K562 (cell line): ENCODE results near the gene ANKS1B. TPM values are rescaled to one million over a fixed set of nuclear protein-coding genes. Genes with fewer than 3 reads are reported as not detected.

Experiments used
- ATAC-seq: fragments of 200-7000 bp; cut with Tn5 transposase; 3 replicates; pipeline ENCODE4 v1.9.1; 2020; ENCODE audit warnings: moderate library complexity
- BruUV-seq: library from RNA; stranded (reverse); fragments of 400-500 nt; replicated peaks from 2 replicates; lab custom pipeline; 2021; lab: Mats Ljungman, UMichigan
- CTCF ChIA-PET: fragments of 300-600 bp; formaldehyde crosslinking; extraction: SDS; loops from one replicate; lab custom pipeline; 2021; ENCODE audit warnings: low intra/inter-chr PET ratio; lab: Yijun Ruan, JAX
- POLR2A ChIA-PET: fragments of 300-600, 350-650 bp; sonication (Branson Sonifier 250); formaldehyde crosslinking; extraction: SDS; loops from one replicate; lab custom pipeline; 2021; ENCODE audit warnings: antibody characterized with exemption, inconsistent platforms; lab: Yijun Ruan, JAX
- DNase-seq, 4 experiments: peaks; one replicate each; pipeline versions ENCODE4 v3.0.0 to v3.0.0-alpha.2; 2011 to 2018; ENCODE audit warnings: low spot score in 3 of 4, mixed read lengths in 3 of 4; ENCODE audit errors: extremely low read depth in 1 of 4
- FAIRE-seq: peaks from 2 replicates; lab custom pipeline; 2011; peaks lifted over from hg19 to GRCh38; lab: Jason Lieb, UNC
- H2AFZ ChIP-seq: 2 replicates; pipeline ENCODE4 v1.6.0; 2011; ENCODE audit warnings: low read depth, low read length, control low read depth, inconsistent platforms
- H3K27ac ChIP-seq: fragments of 200-600 bp; 3 replicates; pipeline ENCODE4 v1.8.0; 2011; ENCODE audit warnings: low read depth, mild to moderate bottlenecking, control low read depth, inconsistent platforms, low read length, moderate library complexity, mixed read lengths; ENCODE audit errors: extremely low read depth
- H3K27me3 ChIP-seq, 2 experiments: fragments of 300-600 bp in 1 of 2; 2 replicates in 1 of 2; 3 replicates in 1 of 2; pipeline versions ENCODE4 v1.6.0 to v1.8.0; 2011; ENCODE audit warnings: inconsistent platforms in 2 of 2, low read length in 2 of 2, mild to moderate bottlenecking in 1 of 2, mixed read lengths in 1 of 2, moderate library complexity in 1 of 2; ENCODE audit not compliant: control insufficient read depth in 2 of 2, insufficient read depth in 2 of 2
- H3K36me3 ChIP-seq: fragments of 300-600 bp; 3 replicates; pipeline ENCODE4 v1.8.0; 2011; ENCODE audit warnings: mild to moderate bottlenecking, low read length, inconsistent platforms; ENCODE audit not compliant: control insufficient read depth, insufficient read depth
- H3K4me1 ChIP-seq, 2 experiments: fragments of 200-600 bp in 1 of 2; replicated peaks in 1 of 2; 2 replicates in 1 of 2; 3 replicates in 1 of 2; pipeline versions ENCODE4 v1.5.1 to v1.8.0; 2011; ENCODE audit warnings: inconsistent platforms in 2 of 2, low read length in 2 of 2, mild to moderate bottlenecking in 1 of 2, mixed read lengths in 1 of 2, moderate library complexity in 1 of 2; ENCODE audit not compliant: control insufficient read depth in 2 of 2, insufficient read depth in 2 of 2
- H3K4me2 ChIP-seq: 2 replicates; pipeline ENCODE4 v1.6.1; 2011; ENCODE audit warnings: low read length, control low read depth, inconsistent platforms, mixed read lengths; ENCODE audit not compliant: insufficient read depth
- H3K4me3 ChIP-seq: fragments of 200-600 bp; sonication (generic), shearing (Covaris generic); 2 replicates; pipeline ENCODE4 v1.5.1; 2016; ENCODE audit warnings: control low read depth, inconsistent platforms
- H3K79me2 ChIP-seq: fragments of 200-600 bp; 3 replicates; pipeline ENCODE4 v1.8.0; 2011; ENCODE audit warnings: low read length, inconsistent platforms; ENCODE audit not compliant: control insufficient read depth, insufficient read depth
- H3K9ac ChIP-seq, 2 experiments: 2 replicates each; pipeline versions ENCODE4 v1.6.0 to v1.6.1; 2011; ENCODE audit warnings: low read depth in 2 of 2, low read length in 2 of 2, control low read depth in 1 of 2, inconsistent platforms in 1 of 2, mild to moderate bottlenecking in 1 of 2, mixed read lengths in 1 of 2; ENCODE audit not compliant: insufficient read depth in 1 of 2
- H3K9me1 ChIP-seq: one replicate; pipeline ENCODE4 v1.6.0; 2011; ENCODE audit warnings: inconsistent platforms, mild to moderate bottlenecking, low read length, moderate library complexity; ENCODE audit not compliant: control insufficient read depth, insufficient read depth
- H3K9me3 ChIP-seq: replicated peaks from 2 replicates; pipeline ENCODE4 v1.5.1; 2011; ENCODE audit warnings: low read depth, low read length, inconsistent platforms; ENCODE audit not compliant: control insufficient read depth, insufficient read depth
- H4K20me1 ChIP-seq: replicated peaks from 2 replicates; pipeline ENCODE4 v1.6.1; 2011; ENCODE audit warnings: low read length, inconsistent platforms, mixed read lengths; ENCODE audit not compliant: control insufficient read depth, insufficient read depth
- CBX2 ChIP-seq: fragments of 200-600 bp; sonication (generic); IDR thresholded peaks from one replicate; pipeline ENCODE4 v1.6.1; 2012; ENCODE audit warnings: mild to moderate bottlenecking, low read length, inconsistent platforms; ENCODE audit not compliant: insufficient read depth, poor library complexity, severe bottlenecking
- ELF4 ChIP-seq: fragments of 450-650 bp; formaldehyde crosslinking; IDR thresholded peaks from 2 replicates; pipeline ENCODE4 v1.4.0; 2022; ENCODE audit warnings: missing genetic modification characterization
- ETV1 ChIP-seq: fragments of 450-650 bp; conservative IDR thresholded peaks from 2 replicates; pipeline ENCODE4 v1.6.1; 2016; ENCODE audit warnings: missing genetic modification characterization, control low read depth, low read depth, missing compliant biosample characterization
- MTF1 ChIP-seq: fragments of 250-450 bp; sonication (Bioruptor Pico); IDR thresholded peaks from 2 replicates; pipeline ENCODE4 v1.9.0; 2021; ENCODE audit warnings: moderate library complexity, mild to moderate bottlenecking, inconsistent platforms, borderline replicate concordance
- RBM25 ChIP-seq: fragments of 200-400 bp; formaldehyde crosslinking; IDR thresholded peaks from 2 replicates; pipeline ENCODE4 v1.6.1; 2018; ENCODE audit warnings: low read length, low read depth, moderate library complexity; ENCODE audit not compliant: severe bottlenecking
- SAFB ChIP-seq: fragments of 200-400 bp; formaldehyde crosslinking; IDR thresholded peaks from 2 replicates; pipeline ENCODE4 v1.6.1; 2017; ENCODE audit warnings: low read depth, low read length, borderline replicate concordance
- STAT6 ChIP-seq: sonication (generic); formaldehyde crosslinking; IDR thresholded peaks from 2 replicates; pipeline ENCODE4 v1.8.1; 2023; ENCODE audit warnings: mild to moderate bottlenecking, missing genetic modification reagents
- ZHX1 ChIP-seq: fragments of 150-350 bp; conservative IDR thresholded peaks from 2 replicates; pipeline ENCODE4 v1.6.1; 2014; ENCODE audit warnings: low read length
- ZNF311 ChIP-seq: fragments of 250-450 bp; sonication (Bioruptor Pico); IDR thresholded peaks from 2 replicates; pipeline ENCODE4 v1.4.0; 2020; ENCODE audit warnings: mild to moderate bottlenecking, moderate library complexity
- ZNF584 ChIP-seq: fragments of 200-800 bp; sonication (Bioruptor generic); IDR thresholded peaks from 2 replicates; pipeline ENCODE4 v1.6.1; 2016; ENCODE audit warnings: low read depth, mild to moderate bottlenecking, missing genetic modification characterization, missing compliant biosample characterization
- WGBS: fragments of 100-300 bp; shearing (Covaris generic); methylation state at CpG from one replicate; pipeline ENCODE4 v1.1.6; 2016; ENCODE audit warnings: low coverage, mixed read lengths; ENCODE audit not compliant: insufficient coverage; ENCODE audit errors: missing lambda C conversion rate; 5-methylcytosine and 5-hydroxymethylcytosine counted together
- in situ Hi-C: fragments of 300-500 bp; cut with MboI; formaldehyde crosslinking; loops from 4 replicates; pipeline ENCODE4 v1.15.0; 2018; ENCODE audit warnings: inconsistent platforms, mixed read lengths
- intact Hi-C: fragments of 100-400 bp; cut with micrococcal nuclease; formaldehyde crosslinking; loops from 2 replicates; pipeline ENCODE4 v1.14.2; 2022
- polyA plus RNA-seq, 8 experiments: library from polyadenylated mRNA; depleted of rRNA in 4 of 8; stranded (reverse) in 5 of 8; unstranded in 3 of 8; fragments of >200 nt; fragmentation: Nextera tagmentation in 2 of 8; fragmentation: Illumina TruSeq in 1 of 8; extraction: Ambion mirVana in 2 of 8; extraction: Trizol in 1 of 8; gene quantifications; 2 replicates each; pipeline versions ENCODE4 v1.2.1 to v1.2.3, GENCODE V29; 2011 to 2014; ENCODE audit warnings: inconsistent platforms in 1 of 8, missing spikeins in 1 of 8
- total RNA-seq, 7 experiments: library from RNA; depleted of rRNA in 6 of 7; stranded (reverse); fragments of >200 nt in 6 of 7; fragmentation: Illumina TruSeq in 2 of 7; extraction: Trizol in 2 of 7; gene quantifications; 2 replicates each; pipeline versions ENCODE4 v1.2.1 to v1.2.3, GENCODE V29; 2011 to 2021; ENCODE audit warnings: low replicate concordance in 1 of 7

Gene ANKS1B
- total and polyA plus RNA-seq, 9 of the 15 experiments (the other 6 are each of a cell fraction or from before 2014, with no cell fraction given) = 0.04 to 0.47 (median 0.28) TPM; not detected in 4

DNA sequence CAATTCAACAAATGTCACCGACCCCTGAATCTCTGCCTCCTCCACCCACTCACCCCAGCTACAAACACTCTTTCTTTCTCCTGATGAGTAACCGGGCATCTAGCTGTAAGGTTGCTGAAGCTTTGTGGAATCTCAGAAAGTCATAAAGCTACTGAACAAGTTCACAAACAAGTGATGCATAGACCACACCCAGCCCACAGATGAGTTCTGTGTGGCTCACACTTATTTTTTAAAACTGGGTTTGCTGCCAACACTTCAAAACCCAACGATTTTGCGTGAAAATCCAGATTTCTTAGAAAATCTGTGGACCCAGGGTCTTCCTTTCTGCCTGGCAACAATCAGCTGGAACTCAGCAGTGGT is 1243.6 kb downstream of the ANKS1B start (continued):
- TF ChIP-seq STAT6 (CRISPR knock-in tag) = no peak
- TF ChIP-seq ETV1 (tag) = no peak
- TF ChIP-seq SAFB = no peak
- TF ChIP-seq ZHX1 = no peak

- Histone ChIP-seq H3K4me2 (no peak overlapping the region), H3K9ac (no peak overlapping the region), H3K4me3 (no peak overlapping the region), H3K9me3 (no peaks in the 10 kb centered on the region), H2AFZ (no peak overlapping the region), H4K20me1 (no peaks in the 10 kb centered on the region), H3K79me2 (no peaks in the 10 kb centered on the region), H3K27me3 (peaks cover 7 to 32% of the 10 kb centered on the region in 2 experiments; a peak in 3 of 5 replicates), H3K9me1 (no peaks in the 10 kb centered on the region), H3K36me3 (no peaks in the 10 kb centered on the region), H3K4me1 (peaks cover 5 to 8% of the 10 kb centered on the region in 2 experiments; a peak in 4 of 5 replicates), H3K27ac (no peak overlapping the region)
- WGBS = 0% methylated on average over 1 of the region's 1 CpG
- POLR2A ChIA-PET = interaction anchor here (2.0 kb wide), 1 partner anchor 11 kb away, joined by 5 read pairs; no protein-coding TSS in a partner anchor
- DNase-seq (no peak), FAIRE-seq (no peak), ATAC-seq (no peak)
- in situ Hi-C loops = loop anchor here (10.0 kb wide), 1 partner anchor 176 kb away; no protein-coding TSS in a partner anchor
- BruUV-seq = no TSS peak
- TF ChIP-seq CBX2 = no peak
- TF ChIP-seq ZNF311 = no peak
- TF ChIP-seq MTF1 = no peak
- peak; percentile 86 for TF ChIP-seq RBM25
- TF ChIP-seq ZNF584 (CRISPR knock-in tag) = no peak
- no peak for TF ChIP-seq ELF4 (CRISPR knock-in tag)
- CTCF ChIA-PET = no interaction called here
- intact Hi-C loops = loop anchor here (5.0 to 10.0 kb wide), 2 partner anchors 173 to 326 kb away; no protein-coding TSS in a partner anchor
These were observed 1244.0 kb downstream of the ANKS1B start for GRCh38 chr12:98740751-98741150.
